HEK293 (cell line): ENCODE results near the gene SQSTM1.

ENCODE experiments used
- BCL6B ChIP-seq: fragments of 450-650 bp; formaldehyde crosslinking; IDR thresholded peaks from 2 replicates; pipeline ENCODE4 v1.5.1; 2017; ENCODE audit warnings: missing biosample characterization, missing genetic modification characterization
- HOXA7 ChIP-seq: sonication (generic); formaldehyde crosslinking; IDR thresholded peaks from 2 replicates; pipeline ENCODE4 v1.8.1; 2022; ENCODE audit warnings: missing genetic modification reagents, borderline replicate concordance
- KLF10 ChIP-seq: fragments of 450-650 bp; IDR thresholded peaks from 2 replicates; pipeline ENCODE4 v1.5.1; 2018; ENCODE audit warnings: missing biosample characterization, mild to moderate bottlenecking, missing genetic modification characterization
- KLF7 ChIP-seq: fragments of 450-650 bp; formaldehyde crosslinking; IDR thresholded peaks from 2 replicates; pipeline ENCODE4 v1.5.1; 2016; ENCODE audit warnings: missing biosample characterization, missing genetic modification characterization, borderline replicate concordance
- RBAK ChIP-seq: fragments of 450-650 bp; formaldehyde crosslinking; IDR thresholded peaks from 2 replicates; pipeline ENCODE4 v1.5.1; 2016; ENCODE audit warnings: missing biosample characterization, missing genetic modification characterization
- ZBTB1 ChIP-seq: fragments of 450-650 bp; formaldehyde crosslinking; IDR thresholded peaks from 2 replicates; pipeline ENCODE4 v1.5.1; 2016; ENCODE audit warnings: missing biosample characterization, missing genetic modification characterization
- ZBTB20 ChIP-seq: fragments of 450-650 bp; formaldehyde crosslinking; IDR thresholded peaks from 2 replicates; pipeline ENCODE4 v1.5.1; 2016; ENCODE audit warnings: missing biosample characterization, missing genetic modification characterization
- ZFP3 ChIP-seq: fragments of 450-650 bp; formaldehyde crosslinking; IDR thresholded peaks from 2 replicates; pipeline ENCODE4 v1.5.1; 2016; ENCODE audit warnings: low read depth, missing biosample characterization, missing genetic modification characterization
- ZFP41 ChIP-seq: fragments of 450-650 bp; formaldehyde crosslinking; IDR thresholded peaks from 2 replicates; pipeline ENCODE4 v1.5.1; 2016; ENCODE audit warnings: missing biosample characterization, missing genetic modification characterization, borderline replicate concordance
- ZFP69B ChIP-seq: fragments of 450-650 bp; formaldehyde crosslinking; IDR thresholded peaks from 2 replicates; pipeline ENCODE4 v1.5.1; 2016; ENCODE audit warnings: missing biosample characterization, missing genetic modification characterization
- ZNF10 ChIP-seq: fragments of 450-650 bp; formaldehyde crosslinking; IDR thresholded peaks from 2 replicates; pipeline ENCODE4 v1.5.1; 2017; ENCODE audit warnings: missing biosample characterization, missing genetic modification characterization
- ZNF138 ChIP-seq: fragments of 450-650 bp; formaldehyde crosslinking; IDR thresholded peaks from 2 replicates; pipeline ENCODE4 v1.5.1; 2016; ENCODE audit warnings: missing biosample characterization, missing genetic modification characterization, borderline replicate concordance
- ZNF140 ChIP-seq: fragments of 450-650 bp; formaldehyde crosslinking; IDR thresholded peaks from 2 replicates; pipeline ENCODE4 v1.5.1; 2016; ENCODE audit warnings: missing biosample characterization, missing genetic modification characterization
- ZNF2 ChIP-seq: fragments of 450-650 bp; formaldehyde crosslinking; IDR thresholded peaks from 2 replicates; pipeline ENCODE4 v1.5.1; 2016; ENCODE audit warnings: missing biosample characterization, missing genetic modification characterization
- ZNF24 ChIP-seq: fragments of 450-650 bp; formaldehyde crosslinking; IDR thresholded peaks from 2 replicates; pipeline ENCODE4 v1.5.1; 2016; ENCODE audit warnings: missing biosample characterization, missing genetic modification characterization
- ZNF248 ChIP-seq: fragments of 450-650 bp; formaldehyde crosslinking; IDR thresholded peaks from 2 replicates; pipeline ENCODE4 v1.5.1; 2017; ENCODE audit warnings: missing biosample characterization, missing genetic modification characterization
- ZNF362 ChIP-seq: fragments of 450-650 bp; formaldehyde crosslinking; IDR thresholded peaks from 2 replicates; pipeline ENCODE4 v1.5.1; 2016; ENCODE audit warnings: missing biosample characterization, missing genetic modification characterization
- ZNF513 ChIP-seq: fragments of 450-650 bp; IDR thresholded peaks from 2 replicates; pipeline ENCODE4 v1.5.1; 2018; ENCODE audit warnings: missing biosample characterization, missing genetic modification characterization
- ZNF514 ChIP-seq: fragments of 450-650 bp; formaldehyde crosslinking; IDR thresholded peaks from 2 replicates; pipeline ENCODE4 v1.5.1; 2016; ENCODE audit warnings: missing biosample characterization, missing genetic modification characterization
- ZNF529 ChIP-seq: fragments of 450-650 bp; formaldehyde crosslinking; IDR thresholded peaks from 2 replicates; pipeline ENCODE4 v1.5.1; 2017; ENCODE audit warnings: missing genetic modification characterization, missing biosample characterization; ENCODE audit not compliant: insufficient replicate concordance
- ZNF558 ChIP-seq: fragments of 450-650 bp; formaldehyde crosslinking; IDR thresholded peaks from 2 replicates; pipeline ENCODE4 v1.5.1; 2016; ENCODE audit warnings: missing biosample characterization, missing genetic modification characterization
- ZNF580 ChIP-seq: fragments of 450-650 bp; formaldehyde crosslinking; IDR thresholded peaks from 2 replicates; pipeline ENCODE4 v1.5.1; 2016; ENCODE audit warnings: missing biosample characterization, missing genetic modification characterization
- ZNF600 ChIP-seq: fragments of 450-650 bp; formaldehyde crosslinking; IDR thresholded peaks from 2 replicates; pipeline ENCODE4 v1.5.1; 2016; ENCODE audit warnings: missing biosample characterization, missing genetic modification characterization
- ZNF639 ChIP-seq: fragments of 450-650 bp; formaldehyde crosslinking; IDR thresholded peaks from 2 replicates; pipeline ENCODE4 v1.5.1; 2016; ENCODE audit warnings: missing biosample characterization, missing genetic modification characterization
- ZNF670 ChIP-seq: fragments of 450-650 bp; formaldehyde crosslinking; IDR thresholded peaks from 2 replicates; pipeline ENCODE4 v1.5.1; 2016; ENCODE audit warnings: missing biosample characterization, missing genetic modification characterization, low read depth
- ZNF692 ChIP-seq: fragments of 450-650 bp; formaldehyde crosslinking; IDR thresholded peaks from 2 replicates; pipeline ENCODE4 v1.5.1; 2016; ENCODE audit warnings: missing biosample characterization, missing genetic modification characterization
- ZNF747 ChIP-seq: fragments of 450-650 bp; formaldehyde crosslinking; IDR thresholded peaks from 2 replicates; pipeline ENCODE4 v1.5.1; 2016; ENCODE audit warnings: missing biosample characterization, missing genetic modification characterization
- ZXDB ChIP-seq: fragments of 450-650 bp; formaldehyde crosslinking; IDR thresholded peaks from 2 replicates; pipeline ENCODE4 v1.5.1; 2016; ENCODE audit warnings: missing biosample characterization, missing genetic modification characterization
- TF ChIP-seq, protein P1 (sequence below): fragments of 450-650 bp; formaldehyde crosslinking; conservative IDR thresholded peaks from 2 replicates; pipeline ENCODE4 v1.5.1; 2016; ENCODE audit warnings: low read depth, missing biosample characterization, missing genetic modification characterization

Gene SQSTM1

GRCh38 chr5:179795863-179796833 lies 24.6 kb upstream of the SQSTM1 start (continued):
- TF ChIP-seq ZNF639 (tag by site-specific recombination) (no peak), ZNF580 (no peak), ZNF513 (tag by site-specific recombination) (peak; percentile 23; the same call in 1 of the 2 replicates), ZXDB (tag by site-specific recombination) (peak; percentile 46), ZBTB20 (tag by site-specific recombination) (peak; percentile 84), KLF7 (tag by site-specific recombination) (no peak), ZNF138 (tag by site-specific recombination) (no peak), RBAK (tag by site-specific recombination) (no peak), ZNF10 (tag by site-specific recombination) (peak; percentile 34; the same call in 1 of the 2 replicates), HOXA7 (no peak), ZNF24 (no peak), ZFP69B (tag by site-specific recombination) (peak; percentile 81; the same call in 1 of the 2 replicates), BCL6B (no peak), ZNF670 (no peak), ZNF692 (tag by site-specific recombination) (peak; percentile 80), ZNF248 (tag by site-specific recombination) (no peak), ZNF600 (tag by site-specific recombination) (peak; percentile 78), ZNF529 (tag by site-specific recombination) (no peak), ZNF140 (tag by site-specific recombination) (no peak), ZNF558 (no peak), ZNF2 (peak; percentile 67; the same call in 1 of the 2 replicates), ZNF747 (tag by site-specific recombination) (no peak), ZBTB1 (tag by site-specific recombination) (no peak), KLF10 (peak; percentile 80; the same call in 1 of the 2 replicates), ZNF362 (tag by site-specific recombination) (no peak), ZFP41 (tag by site-specific recombination) (no peak), ZNF514 (tag by site-specific recombination) (no peak), ZFP3 (no peak)
- TF ChIP-seq, protein P1, sequence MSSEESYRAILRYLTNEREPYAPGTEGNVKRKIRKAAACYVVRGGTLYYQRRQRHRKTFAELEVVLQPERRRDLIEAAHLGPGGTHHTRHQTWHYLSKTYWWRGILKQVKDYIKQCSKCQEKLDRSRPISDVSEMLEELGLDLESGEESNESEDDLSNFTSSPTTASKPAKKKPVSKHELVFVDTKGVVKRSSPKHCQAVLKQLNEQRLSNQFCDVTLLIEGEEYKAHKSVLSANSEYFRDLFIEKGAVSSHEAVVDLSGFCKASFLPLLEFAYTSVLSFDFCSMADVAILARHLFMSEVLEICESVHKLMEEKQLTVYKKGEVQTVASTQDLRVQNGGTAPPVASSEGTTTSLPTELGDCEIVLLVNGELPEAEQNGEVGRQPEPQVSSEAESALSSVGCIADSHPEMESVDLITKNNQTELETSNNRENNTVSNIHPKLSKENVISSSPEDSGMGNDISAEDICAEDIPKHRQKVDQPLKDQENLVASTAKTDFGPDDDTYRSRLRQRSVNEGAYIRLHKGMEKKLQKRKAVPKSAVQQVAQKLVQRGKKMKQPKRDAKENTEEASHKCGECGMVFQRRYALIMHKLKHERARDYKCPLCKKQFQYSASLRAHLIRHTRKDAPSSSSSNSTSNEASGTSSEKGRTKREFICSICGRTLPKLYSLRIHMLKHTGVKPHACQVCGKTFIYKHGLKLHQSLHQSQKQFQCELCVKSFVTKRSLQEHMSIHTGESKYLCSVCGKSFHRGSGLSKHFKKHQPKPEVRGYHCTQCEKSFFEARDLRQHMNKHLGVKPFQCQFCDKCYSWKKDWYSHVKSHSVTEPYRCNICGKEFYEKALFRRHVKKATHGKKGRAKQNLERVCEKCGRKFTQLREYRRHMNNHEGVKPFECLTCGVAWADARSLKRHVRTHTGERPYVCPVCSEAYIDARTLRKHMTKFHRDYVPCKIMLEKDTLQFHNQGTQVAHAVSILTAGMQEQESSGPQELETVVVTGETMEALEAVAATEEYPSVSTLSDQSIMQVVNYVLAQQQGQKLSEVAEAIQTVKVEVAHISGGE (tag by site-specific recombination) = peak; percentile 47; the same call in 1 of the 2 replicates
